Retinal pigment epithelial cell (primary cell): Measurements from ENCODE around the gene KIF26B.

ENCODE experiments used
- DNase-seq: peaks from one replicate; pipeline ENCODE4 v3.0.0-alpha.2; 2010; ENCODE audit warnings: low read depth
- H3K4me3 ChIP-seq: 2 replicates; pipeline ENCODE4 v1.5.1; 2011; ENCODE audit warnings: mild to moderate bottlenecking, low read length, control low read depth, moderate library complexity
- CTCF ChIP-seq: conservative IDR thresholded peaks from 2 replicates; pipeline ENCODE4 v1.5.1; 2011; ENCODE audit warnings: low read depth, low read length, control low read depth, inconsistent platforms

KIF26B gene

GRCh38 chr1:245589906-245590305 is 435.1 kb downstream of the KIF26B start:
- no peak overlapping the region for H3K4me3 ChIP-seq
- DNase-seq, result no peak
- TF ChIP-seq CTCF, result no peak

- DNase-seq, result no peak
- no peak for TF ChIP-seq CTCF
- no peak overlapping the region for H3K4me3 ChIP-seq
Measured at GRCh38 chr1:245590726-245591125, 435.9 kb downstream of the KIF26B start.

- DNase-seq, result no peak
- no peak for TF ChIP-seq CTCF
- H3K4me3 ChIP-seq, result no peak overlapping the region
Measured at GRCh38 chr1:245591346-245592188, 436.8 kb downstream of the KIF26B start.

GRCh38 chr1:245592189-245592460 is 437.3 kb downstream of the KIF26B start:
- no peak for TF ChIP-seq CTCF
- DNase-seq, result no peak
- no peak overlapping the region for H3K4me3 ChIP-seq

- H3K4me3 ChIP-seq, result no peak overlapping the region
- no peak for DNase-seq
- no peak for TF ChIP-seq CTCF
Measured at GRCh38 chr1:245598524-245599305, 443.9 kb downstream of the KIF26B start.

GRCh38 chr1:245599371-245600174 is 444.8 kb downstream of the KIF26B start:
- H3K4me3 ChIP-seq, result no peak overlapping the region
- TF ChIP-seq CTCF, result no peak
- peak; percentile 62 for DNase-seq
